Measurements from ENCODE around the gene FTCDNL1. TPM values are rescaled to one million over a fixed set of nuclear protein-coding genes. Genes with fewer than 3 reads are reported as not detected.

The FTCDNL1 gene
- total RNA-seq, 2 experiments from 2014 or later: 1.9 to 2.0 TPM

DNA sequence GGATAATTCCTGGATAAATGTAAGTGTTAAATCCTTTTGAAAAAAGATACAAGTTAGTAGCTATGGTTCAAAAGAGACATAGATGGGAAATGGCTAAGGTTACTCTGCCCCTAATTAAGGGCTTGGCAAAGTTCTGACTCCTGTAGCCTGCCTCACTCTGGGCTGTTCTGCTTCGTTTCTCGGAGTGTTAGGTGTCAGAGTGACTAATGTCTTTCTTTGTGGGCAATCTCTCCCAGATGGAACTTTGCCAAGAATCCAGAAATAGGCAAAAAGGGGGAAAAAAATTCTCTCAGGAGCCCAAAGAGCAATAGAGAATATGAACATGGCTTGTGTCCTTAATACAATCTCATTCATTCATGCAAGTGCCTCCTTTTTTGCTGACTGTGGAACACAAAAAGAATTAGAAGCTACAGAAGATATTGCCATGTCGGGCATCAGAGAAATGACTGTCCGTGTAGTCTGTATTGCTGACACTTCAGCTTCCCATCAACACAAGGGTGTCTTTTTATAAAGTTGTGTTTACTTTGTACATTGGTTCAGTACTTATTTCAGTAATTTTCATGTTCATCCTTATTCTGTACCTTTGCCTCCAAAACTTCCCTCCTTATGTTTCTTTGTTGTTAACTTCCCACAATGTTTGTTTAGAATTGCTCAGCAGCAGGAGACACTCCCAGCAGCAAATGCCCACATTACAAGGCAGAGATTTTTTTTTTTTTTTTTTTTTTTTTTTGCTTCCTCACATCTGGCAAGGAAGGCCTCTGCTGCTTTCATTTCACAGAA is 134.0 kb downstream of the FTCDNL1 start:
- CTCF ChIA-PET: interaction anchor here (1.6 kb wide), 1 partner anchor 23 kb away, joined by 6 read pairs; no protein-coding TSS in a partner anchor
- Mint-ChIP-seq H3K9me3 (no peaks in the 10 kb centered on the region), H3K36me3 (ENCODE audit: low read depth) (no peaks in the 10 kb centered on the region), H3K4me3 (no peak overlapping the region), H3K27me3 (peaks cover 7% of the 10 kb centered on the region), H3K27ac (no peak overlapping the region), H3K4me1 (ENCODE audit: low read depth) (no peaks in the 10 kb centered on the region)
- intact Hi-C loops (cut with micrococcal nuclease): no loop called here
- DNase-seq: no peak
- POLR2A ChIA-PET: no interaction called here
- ATAC-seq: no peak
- TF ChIP-seq, protein P1, sequence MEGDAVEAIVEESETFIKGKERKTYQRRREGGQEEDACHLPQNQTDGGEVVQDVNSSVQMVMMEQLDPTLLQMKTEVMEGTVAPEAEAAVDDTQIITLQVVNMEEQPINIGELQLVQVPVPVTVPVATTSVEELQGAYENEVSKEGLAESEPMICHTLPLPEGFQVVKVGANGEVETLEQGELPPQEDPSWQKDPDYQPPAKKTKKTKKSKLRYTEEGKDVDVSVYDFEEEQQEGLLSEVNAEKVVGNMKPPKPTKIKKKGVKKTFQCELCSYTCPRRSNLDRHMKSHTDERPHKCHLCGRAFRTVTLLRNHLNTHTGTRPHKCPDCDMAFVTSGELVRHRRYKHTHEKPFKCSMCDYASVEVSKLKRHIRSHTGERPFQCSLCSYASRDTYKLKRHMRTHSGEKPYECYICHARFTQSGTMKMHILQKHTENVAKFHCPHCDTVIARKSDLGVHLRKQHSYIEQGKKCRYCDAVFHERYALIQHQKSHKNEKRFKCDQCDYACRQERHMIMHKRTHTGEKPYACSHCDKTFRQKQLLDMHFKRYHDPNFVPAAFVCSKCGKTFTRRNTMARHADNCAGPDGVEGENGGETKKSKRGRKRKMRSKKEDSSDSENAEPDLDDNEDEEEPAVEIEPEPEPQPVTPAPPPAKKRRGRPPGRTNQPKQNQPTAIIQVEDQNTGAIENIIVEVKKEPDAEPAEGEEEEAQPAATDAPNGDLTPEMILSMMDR (IDR thresholded peaks at IDR 0.05): no peak

DNA sequence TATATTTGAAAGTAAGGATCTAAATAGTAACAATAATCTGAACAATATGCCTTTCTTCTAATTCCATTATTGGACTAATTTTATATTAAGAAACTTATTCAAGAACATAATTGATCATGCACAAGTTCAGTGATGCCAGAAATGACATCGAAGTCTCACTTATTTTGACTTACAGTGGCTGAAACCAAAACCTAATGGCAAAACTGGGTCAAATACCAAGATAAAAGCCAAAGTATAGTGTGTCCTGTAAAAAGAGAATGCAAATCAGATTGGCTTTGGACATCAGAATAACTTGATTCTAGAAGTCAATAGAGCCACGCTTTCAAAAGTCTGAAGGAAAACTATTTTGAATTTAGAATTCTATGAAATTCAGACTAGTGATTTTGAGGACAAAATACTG is 137.2 kb downstream of the FTCDNL1 start:
- TF ChIP-seq, protein P1 (IDR thresholded peaks at IDR 0.05): no peak
- Mint-ChIP-seq H3K36me3 (ENCODE audit: low read depth) (no peaks in the 10 kb centered on the region), H3K27me3 (peaks cover 13% of the 10 kb centered on the region), H3K27ac (no peak overlapping the region), H3K9me3 (peaks cover 2% of the 10 kb centered on the region), H3K4me1 (ENCODE audit: low read depth) (no peaks in the 10 kb centered on the region), H3K4me3 (no peak overlapping the region)
- DNase-seq (no peak), ATAC-seq (no peak)
- intact Hi-C loops (cut with micrococcal nuclease): no loop called here
- POLR2A ChIA-PET: no interaction called here
- CTCF ChIA-PET: no interaction called here

DNA sequence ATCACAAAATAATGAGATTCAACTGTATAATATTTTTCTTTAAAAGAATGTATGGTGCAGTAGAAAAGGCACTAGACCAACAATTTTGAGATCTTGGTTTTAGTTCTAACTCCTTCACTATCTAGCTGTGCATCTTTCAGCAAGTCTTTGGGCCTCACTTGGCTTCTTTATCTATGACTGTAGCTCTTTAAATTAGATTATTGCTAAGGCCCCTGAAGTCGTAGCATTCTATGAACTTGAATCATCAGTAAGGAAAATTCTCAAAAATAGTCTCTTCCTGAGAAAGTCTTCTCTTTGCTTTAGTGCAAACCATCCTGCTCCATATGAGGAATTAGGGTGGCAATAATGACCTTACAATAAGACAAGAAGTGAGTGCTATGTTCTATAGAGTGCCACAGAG is 140.4 kb downstream of the FTCDNL1 start:
- POLR2A ChIA-PET: no interaction called here
- ATAC-seq (no peak), DNase-seq (no peak)
- Mint-ChIP-seq H3K27me3 (peaks cover 11% of the 10 kb centered on the region), H3K36me3 (ENCODE audit: low read depth) (no peaks in the 10 kb centered on the region), H3K4me1 (ENCODE audit: low read depth) (peaks cover under 1% of the 10 kb centered on the region), H3K4me3 (no peak overlapping the region), H3K27ac (no peak overlapping the region), H3K9me3 (peaks cover 6% of the 10 kb centered on the region)
- intact Hi-C loops (cut with micrococcal nuclease): no loop called here
- CTCF ChIA-PET: no interaction called here
- TF ChIP-seq, protein P1 (IDR thresholded peaks at IDR 0.05): no peak

Other genes starting within 250 kb of the FTCDNL1 start
- gene C2orf69, start 60.1 kb upstream of the FTCDNL1 start, total RNA-seq: 10 to 100 TPM; 15.9 to 17.0 TPM
- 1 to 10 TPM; 8.3 to 8.4 TPM for gene TYW5, start 104.3 kb upstream of the FTCDNL1 start, total RNA-seq
- gene MAIP1, start 104.4 kb upstream of the FTCDNL1 start, total RNA-seq: 10 to 100 TPM; 31.9 to 32.3 TPM

Measured in activated CD8-positive, alpha-beta T cell treated with anti-CD3 and anti-CD28 coated beads for 36 hours (primary cell).